ENCODE data around the gene CTDP1.

Gene CTDP1

DNA sequence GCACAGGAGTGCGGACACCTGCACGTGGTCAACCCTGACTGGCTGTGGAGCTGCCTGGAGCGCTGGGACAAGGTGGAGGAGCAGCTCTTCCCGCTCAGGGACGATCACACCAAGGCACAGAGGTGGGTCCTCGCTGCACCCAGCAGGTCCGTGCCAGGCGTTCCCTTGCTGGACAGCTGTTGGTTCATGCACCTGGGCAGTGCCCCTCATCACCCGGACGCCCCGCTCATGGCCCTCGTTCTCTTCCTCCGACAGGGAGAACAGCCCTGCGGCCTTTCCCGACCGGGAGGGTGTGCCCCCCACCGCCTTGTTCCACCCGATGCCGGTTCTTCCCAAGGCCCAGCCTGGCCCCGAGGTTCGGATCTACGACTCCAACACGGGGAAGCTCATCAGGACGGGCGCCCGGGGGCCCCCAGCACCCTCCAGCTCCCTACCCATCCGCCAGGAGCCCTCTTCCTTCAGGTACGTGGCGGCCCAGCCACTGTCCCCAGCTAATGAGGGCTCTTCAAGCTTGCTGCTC is 38.0 kb downstream of the CTDP1 start:
- TF ChIP-seq, protein P1, sequence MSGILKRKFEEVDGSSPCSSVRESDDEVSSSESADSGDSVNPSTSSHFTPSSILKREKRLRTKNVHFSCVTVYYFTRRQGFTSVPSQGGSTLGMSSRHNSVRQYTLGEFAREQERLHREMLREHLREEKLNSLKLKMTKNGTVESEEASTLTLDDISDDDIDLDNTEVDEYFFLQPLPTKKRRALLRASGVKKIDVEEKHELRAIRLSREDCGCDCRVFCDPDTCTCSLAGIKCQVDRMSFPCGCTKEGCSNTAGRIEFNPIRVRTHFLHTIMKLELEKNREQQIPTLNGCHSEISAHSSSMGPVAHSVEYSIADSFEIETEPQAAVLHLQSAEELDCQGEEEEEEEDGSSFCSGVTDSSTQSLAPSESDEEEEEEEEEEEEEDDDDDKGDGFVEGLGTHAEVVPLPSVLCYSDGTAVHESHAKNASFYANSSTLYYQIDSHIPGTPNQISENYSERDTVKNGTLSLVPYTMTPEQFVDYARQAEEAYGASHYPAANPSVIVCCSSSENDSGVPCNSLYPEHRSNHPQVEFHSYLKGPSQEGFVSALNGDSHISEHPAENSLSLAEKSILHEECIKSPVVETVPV (CRISPR knock-in tag; IDR thresholded peaks at IDR 0.05): no peak
- no peak for TF ChIP-seq TOX (CRISPR knock-in tag; IDR thresholded peaks at IDR 0.05; ENCODE audit: borderline replicate concordance)
- TF ChIP-seq ZNF70 (CRISPR knock-in tag; IDR thresholded peaks at IDR 0.05): no peak
- no peak for TF ChIP-seq ESRRG (CRISPR knock-in tag; IDR thresholded peaks at IDR 0.05)
- no peak for TF ChIP-seq ZC3H10 (CRISPR knock-in tag; IDR thresholded peaks at IDR 0.05)
- TF ChIP-seq CREB5 (CRISPR knock-in tag; IDR thresholded peaks at IDR 0.05; ENCODE audit: low read depth): no peak
- TF ChIP-seq PPARA (CRISPR knock-in tag; IDR thresholded peaks at IDR 0.05; ENCODE audit: borderline replicate concordance): no peak
- no peak for TF ChIP-seq RARB (CRISPR knock-in tag; IDR thresholded peaks at IDR 0.05)
- no peak for TF ChIP-seq TCF4 (CRISPR knock-in tag; IDR thresholded peaks at IDR 0.05; ENCODE audit: borderline replicate concordance)
- TF ChIP-seq ZFP3 (CRISPR knock-in tag; IDR thresholded peaks at IDR 0.05): no peak
- no peak for TF ChIP-seq SNAI2 (CRISPR knock-in tag; IDR thresholded peaks at IDR 0.05)
- no peak for TF ChIP-seq ZFP30 (CRISPR knock-in tag; IDR thresholded peaks at IDR 0.05)
- no peak for TF ChIP-seq CSDC2 (CRISPR knock-in tag; IDR thresholded peaks at IDR 0.05)
- no peak for TF ChIP-seq OSR1 (CRISPR knock-in tag; IDR thresholded peaks at IDR 0.05)
- no peak for TF ChIP-seq BACH2 (CRISPR knock-in tag; IDR thresholded peaks at IDR 0.05; ENCODE audit: borderline replicate concordance)
- no peak for ATAC-seq

GRCh38 chr18:79718126-79718525 is 38.5 kb downstream of the CTDP1 start:
- no peak for ATAC-seq

More at GRCh38 chr18:79718126-79718525, 38.5 kb downstream of the CTDP1 start:
- TF ChIP-seq CREB5 (CRISPR knock-in tag; IDR thresholded peaks at IDR 0.05; ENCODE audit: low read depth) (no peak), SNAI2 (CRISPR knock-in tag; IDR thresholded peaks at IDR 0.05) (no peak), ZFP3 (CRISPR knock-in tag; IDR thresholded peaks at IDR 0.05) (no peak), ZNF565 (CRISPR knock-in tag; conservative IDR thresholded peaks at IDR 0.05; ENCODE audit: low read depth) (no peak), RARB (CRISPR knock-in tag; IDR thresholded peaks at IDR 0.05) (no peak), TCF4 (CRISPR knock-in tag; IDR thresholded peaks at IDR 0.05; ENCODE audit: borderline replicate concordance) (no peak), ISL1 (CRISPR knock-in tag; IDR thresholded peaks at IDR 0.05) (no peak), ZNF8 (CRISPR knock-in tag; IDR thresholded peaks at IDR 0.05) (no peak), ZC3H10 (CRISPR knock-in tag; IDR thresholded peaks at IDR 0.05) (no peak), BACH2 (CRISPR knock-in tag; IDR thresholded peaks at IDR 0.05; ENCODE audit: borderline replicate concordance) (no peak), PPARA (CRISPR knock-in tag; IDR thresholded peaks at IDR 0.05; ENCODE audit: borderline replicate concordance) (no peak), ESRRG (CRISPR knock-in tag; IDR thresholded peaks at IDR 0.05) (no peak), PATZ1 (CRISPR knock-in tag; IDR thresholded peaks at IDR 0.05; ENCODE audit: borderline replicate concordance) (no peak), CSDC2 (CRISPR knock-in tag; IDR thresholded peaks at IDR 0.05) (no peak)
- TF ChIP-seq, protein P2, sequence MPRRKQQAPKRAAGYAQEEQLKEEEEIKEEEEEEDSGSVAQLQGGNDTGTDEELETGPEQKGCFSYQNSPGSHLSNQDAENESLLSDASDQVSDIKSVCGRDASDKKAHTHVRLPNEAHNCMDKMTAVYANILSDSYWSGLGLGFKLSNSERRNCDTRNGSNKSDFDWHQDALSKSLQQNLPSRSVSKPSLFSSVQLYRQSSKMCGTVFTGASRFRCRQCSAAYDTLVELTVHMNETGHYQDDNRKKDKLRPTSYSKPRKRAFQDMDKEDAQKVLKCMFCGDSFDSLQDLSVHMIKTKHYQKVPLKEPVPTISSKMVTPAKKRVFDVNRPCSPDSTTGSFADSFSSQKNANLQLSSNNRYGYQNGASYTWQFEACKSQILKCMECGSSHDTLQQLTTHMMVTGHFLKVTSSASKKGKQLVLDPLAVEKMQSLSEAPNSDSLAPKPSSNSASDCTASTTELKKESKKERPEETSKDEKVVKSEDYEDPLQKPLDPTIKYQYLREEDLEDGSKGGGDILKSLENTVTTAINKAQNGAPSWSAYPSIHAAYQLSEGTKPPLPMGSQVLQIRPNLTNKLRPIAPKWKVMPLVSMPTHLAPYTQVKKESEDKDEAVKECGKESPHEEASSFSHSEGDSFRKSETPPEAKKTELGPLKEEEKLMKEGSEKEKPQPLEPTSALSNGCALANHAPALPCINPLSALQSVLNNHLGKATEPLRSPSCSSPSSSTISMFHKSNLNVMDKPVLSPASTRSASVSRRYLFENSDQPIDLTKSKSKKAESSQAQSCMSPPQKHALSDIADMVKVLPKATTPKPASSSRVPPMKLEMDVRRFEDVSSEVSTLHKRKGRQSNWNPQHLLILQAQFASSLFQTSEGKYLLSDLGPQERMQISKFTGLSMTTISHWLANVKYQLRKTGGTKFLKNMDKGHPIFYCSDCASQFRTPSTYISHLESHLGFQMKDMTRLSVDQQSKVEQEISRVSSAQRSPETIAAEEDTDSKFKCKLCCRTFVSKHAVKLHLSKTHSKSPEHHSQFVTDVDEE (CRISPR knock-in tag; IDR thresholded peaks at IDR 0.05): no peak
- TF ChIP-seq, protein P1 (CRISPR knock-in tag; IDR thresholded peaks at IDR 0.05): no peak
- TF ChIP-seq, protein P3, sequence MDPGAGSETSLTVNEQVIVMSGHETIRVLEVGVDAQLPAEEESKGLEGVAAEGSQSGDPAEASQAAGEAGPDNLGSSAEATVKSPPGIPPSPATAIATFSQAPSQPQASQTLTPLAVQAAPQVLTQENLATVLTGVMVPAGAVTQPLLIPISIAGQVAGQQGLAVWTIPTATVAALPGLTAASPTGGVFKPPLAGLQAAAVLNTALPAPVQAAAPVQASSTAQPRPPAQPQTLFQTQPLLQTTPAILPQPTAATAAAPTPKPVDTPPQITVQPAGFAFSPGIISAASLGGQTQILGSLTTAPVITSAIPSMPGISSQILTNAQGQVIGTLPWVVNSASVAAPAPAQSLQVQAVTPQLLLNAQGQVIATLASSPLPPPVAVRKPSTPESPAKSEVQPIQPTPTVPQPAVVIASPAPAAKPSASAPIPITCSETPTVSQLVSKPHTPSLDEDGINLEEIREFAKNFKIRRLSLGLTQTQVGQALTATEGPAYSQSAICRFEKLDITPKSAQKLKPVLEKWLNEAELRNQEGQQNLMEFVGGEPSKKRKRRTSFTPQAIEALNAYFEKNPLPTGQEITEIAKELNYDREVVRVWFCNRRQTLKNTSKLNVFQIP (CRISPR knock-in tag; IDR thresholded peaks at IDR 0.05; ENCODE audit: borderline replicate concordance, low read depth): no peak
